Heart right ventricle (tissue), 16 donors: ENCODE measurements around the gene SLIT3. TPM values are rescaled to one million over a fixed set of nuclear protein-coding genes. Genes with fewer than 3 reads are reported as not detected.
A peak's percentile ranks its signal among the peaks of the same experiment; 100 is the strongest.

Experiments used
- ATAC-seq, 8 donors: fragments of 200-7000 bp; cut with Tn5 transposase; one replicate each; pipeline ENCODE4 v1.9.1; 2020; ENCODE audit warnings: mild to moderate bottlenecking in 8 of 8, moderate library complexity in 8 of 8, moderate number of reproducible peaks in 1 of 8
- DNase-seq, 2 donors: peaks; one replicate each; pipeline ENCODE4 v3.0.0-alpha.2; 2020
- H3K27ac ChIP-seq, 10 donors: fragments of 200-600 bp; sonication (generic) in 2 of 10; one replicate each; pipeline versions ENCODE4 v1.5.0 to v1.8.0; 2020 to 2022; ENCODE audit warnings: mild to moderate bottlenecking in 3 of 10
- H3K27me3 ChIP-seq, 7 donors: fragments of 200-600 bp; one replicate each; pipeline ENCODE4 v1.8.0; 2021 to 2022; ENCODE audit warnings: mild to moderate bottlenecking in 2 of 7
- H3K36me3 ChIP-seq, 9 donors: fragments of 200-600 bp; sonication (generic) in 1 of 9; one replicate each; pipeline versions ENCODE4 v1.5.0 to v1.8.0; 2020 to 2022; ENCODE audit warnings: mild to moderate bottlenecking in 2 of 9
- H3K4me1 ChIP-seq, 9 donors: fragments of 200-600 bp; sonication (generic) in 1 of 9; one replicate each; pipeline versions ENCODE4 v1.5.0 to v1.8.0; 2020 to 2022; ENCODE audit warnings: mild to moderate bottlenecking in 4 of 9
- H3K4me3 ChIP-seq, 10 donors: fragments of 200-600 bp; sonication (generic) in 2 of 10; one replicate each; pipeline versions ENCODE4 v1.5.0 to v1.8.0; 2020 to 2022; ENCODE audit warnings: mild to moderate bottlenecking in 7 of 10, moderate library complexity in 2 of 10
- H3K9me3 ChIP-seq, 11 donors: fragments of 200-600 bp in 10 of 11; sonication (generic) in 2 of 11; one replicate each; pipeline versions ENCODE4 v1.5.0 to v1.8.0; 2013 to 2022; ENCODE audit warnings: mild to moderate bottlenecking in 2 of 11, control low read depth in 1 of 11, moderate library complexity in 1 of 11
- WGBS, 2 donors: extraction: QIAGEN DNeasy Blood & Tissue Kit; methylation state at CpG; one replicate each; pipeline ENCODE4 v1.1.7; 2013; ENCODE audit warnings: inconsistent platforms in 1 of 2; 5-methylcytosine and 5-hydroxymethylcytosine counted together
- intact Hi-C, 10 donors: fragments of 100-400 bp; cut with DNase I; formaldehyde crosslinking; loops; one replicate each; pipeline versions ENCODE4 v1.11.1 to v1.14.2; 2022
- polyA plus RNA-seq, 2 donors: library from polyadenylated mRNA; stranded (reverse); fragments of 200-250 nt; gene quantifications; one replicate each; pipeline ENCODE4 v1.2.3, GENCODE V29; 2013
- total RNA-seq, 10 donors: library from RNA; stranded (reverse); fragmentation: NEBNext Ultra II Directional in 3 of 10; extraction: Animal tissue kit (Norgen Biotek cat#: 25700) in 3 of 10; gene quantifications; one replicate each; pipeline versions ENCODE4 v1.2.1 to v1.2.4, GENCODE V29; 2021 to 2023
- TF ChIP-seq, protein P1 (sequence below), 9 donors: fragments of 200-600 bp; sonication (generic) in 2 of 9; IDR thresholded peaks; one replicate each; pipeline versions ENCODE4 v1.5.0 to v1.8.0; 2021 to 2022; ENCODE audit warnings: antibody characterized with exemption in 9 of 9, mild to moderate bottlenecking in 5 of 9, moderate library complexity in 1 of 9
- donor health status: Arrhythmogenic right ventricular cardiomyopathy.
- donor health status: ischemic (EF 13 %, LVEDD 7.1; RV severe dilation, severe dysfunction).
- donor health status: healthy with polysubstance abuse.
- donor health status: DM: no; HTN: yes; CAD: no.
- donor health status: DM: no; HTN: no; CAD: no.
- donor health status: ischemic (EF 25% LVEDD 6.9; RV normal size, moderate dysfunction).
- donor health status: ischemic (EF 25% LVEDD 5.7; RV mildly dilated, moderate dysfunction).
- donor health status: healthy.
- donor health status: DM: yes; HTN: yes; CAD: no.
- donor health status: Ischemic cardiomyopathy.
- donor health status: ischemic (EF 35%, LVEDD 5.7; RV mildly dilated, moderate dysfunction).
- donor health status: nonischemic (EF 11% LVEDD 7.7; RV severe dilation, severe dysfunction).
- donor health status: DM: yes; HTN: yes; CAD: no.
- donor health status: PGD.
- donor health status: ischemic (EF 29% LVEDD 5.4; RV normal size, mild dysfunction).
- donor health status: nonischemic (EF 23%, LVEDD 6.1; RV moderate dilation, normal function).

SLIT3 gene
- total and polyA plus RNA-seq, 12 donors = 2.0 to 29.2 (median 12.1) TPM

DNA sequence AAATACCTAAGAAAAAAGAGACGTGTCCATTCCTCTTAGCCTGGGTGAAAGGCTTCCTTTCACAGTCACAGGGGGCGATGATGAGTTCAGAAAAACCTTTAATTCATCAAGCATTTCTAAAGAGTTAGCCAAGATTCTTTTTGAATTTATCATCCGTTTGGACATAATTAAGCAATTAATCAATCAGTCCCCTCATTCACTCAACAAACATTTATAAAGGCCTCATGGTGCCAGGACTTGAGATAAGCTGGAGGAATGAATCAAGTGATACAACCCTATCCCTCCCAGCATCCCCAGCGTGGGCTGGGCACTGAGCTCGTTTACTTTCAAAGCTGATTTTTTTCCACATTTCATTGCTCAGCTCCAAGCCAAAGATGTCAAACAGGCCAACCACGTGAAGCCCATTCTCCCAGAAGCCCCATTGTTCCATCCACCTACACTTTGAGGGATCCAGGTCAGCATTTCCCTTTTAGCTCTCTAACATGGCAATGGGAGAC is 140.5 kb downstream of the SLIT3 start:
- Histone ChIP-seq H3K36me3 (no peaks in the 10 kb centered on the region), H3K4me1 (peaks cover 0 to 22% (median 11%) of the 10 kb centered on the region in 9 donors), H3K27me3 (no peaks in the 10 kb centered on the region), H3K9me3 (peaks cover 0 to 32% (median 17%) of the 10 kb centered on the region in 11 donors), H3K4me3 (no peak overlapping the region), H3K27ac (peak overlapping the region in 2 of 10 donors; percentile 26 to 58)
- DNase-seq = no peak
- intact Hi-C loops = no loop called here
- ATAC-seq = peak in 1 of 8 donors; percentile 18
- TF ChIP-seq, protein P1, sequence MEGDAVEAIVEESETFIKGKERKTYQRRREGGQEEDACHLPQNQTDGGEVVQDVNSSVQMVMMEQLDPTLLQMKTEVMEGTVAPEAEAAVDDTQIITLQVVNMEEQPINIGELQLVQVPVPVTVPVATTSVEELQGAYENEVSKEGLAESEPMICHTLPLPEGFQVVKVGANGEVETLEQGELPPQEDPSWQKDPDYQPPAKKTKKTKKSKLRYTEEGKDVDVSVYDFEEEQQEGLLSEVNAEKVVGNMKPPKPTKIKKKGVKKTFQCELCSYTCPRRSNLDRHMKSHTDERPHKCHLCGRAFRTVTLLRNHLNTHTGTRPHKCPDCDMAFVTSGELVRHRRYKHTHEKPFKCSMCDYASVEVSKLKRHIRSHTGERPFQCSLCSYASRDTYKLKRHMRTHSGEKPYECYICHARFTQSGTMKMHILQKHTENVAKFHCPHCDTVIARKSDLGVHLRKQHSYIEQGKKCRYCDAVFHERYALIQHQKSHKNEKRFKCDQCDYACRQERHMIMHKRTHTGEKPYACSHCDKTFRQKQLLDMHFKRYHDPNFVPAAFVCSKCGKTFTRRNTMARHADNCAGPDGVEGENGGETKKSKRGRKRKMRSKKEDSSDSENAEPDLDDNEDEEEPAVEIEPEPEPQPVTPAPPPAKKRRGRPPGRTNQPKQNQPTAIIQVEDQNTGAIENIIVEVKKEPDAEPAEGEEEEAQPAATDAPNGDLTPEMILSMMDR (IDR thresholded peaks at IDR 0.05) = peak in 2 of 9 donors; percentile 10 to 19
- 72 to 76% methylated on average over 6 of the region's 6 CpGs for WGBS, 2 donors

DNA sequence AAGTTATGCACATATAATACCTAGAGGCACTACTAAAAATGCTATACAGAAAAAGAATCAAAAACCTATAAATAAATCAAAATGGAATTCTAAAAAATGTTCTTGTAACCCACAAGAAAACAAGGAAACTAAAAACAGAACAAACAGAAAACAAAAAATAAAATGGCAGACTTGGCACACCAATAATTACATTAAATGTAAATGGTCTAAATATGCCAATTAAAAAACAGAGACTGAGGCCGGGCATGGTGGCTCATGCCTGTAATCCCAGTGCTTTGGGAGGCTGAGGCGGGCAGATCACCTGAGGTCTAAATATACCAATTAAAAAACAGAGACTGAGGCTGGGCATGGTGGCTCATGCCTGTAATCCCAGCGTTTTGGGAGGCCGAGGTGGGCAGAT is 142.2 kb downstream of the SLIT3 start:
- no peak overlapping the region for H3K4me3 ChIP-seq
- H3K27ac ChIP-seq = no peak overlapping the region
- peaks cover 0 to 32% (median 17%) of the 10 kb centered on the region in 11 donors for H3K9me3 ChIP-seq
- H3K27me3 ChIP-seq = no peaks in the 10 kb centered on the region
- no peak for DNase-seq
- H3K4me1 ChIP-seq = peaks cover 0 to 22% (median 11%) of the 10 kb centered on the region in 9 donors
- WGBS, 2 donors = 98 to 99% methylated on average over 4 of the region's 4 CpGs
- intact Hi-C loops = no loop called here
- H3K36me3 ChIP-seq = no peaks in the 10 kb centered on the region
- no peak for ATAC-seq
- TF ChIP-seq, protein P1 (IDR thresholded peaks at IDR 0.05) = no peak

- H3K27ac ChIP-seq = no peak overlapping the region
- no peak overlapping the region for H3K4me3 ChIP-seq
- no peaks in the 10 kb centered on the region for H3K27me3 ChIP-seq
- H3K9me3 ChIP-seq = peaks cover 0 to 32% (median 17%) of the 10 kb centered on the region in 11 donors
- ATAC-seq = no peak
- intact Hi-C loops = no loop called here
- no peaks in the 10 kb centered on the region for H3K36me3 ChIP-seq
- TF ChIP-seq, protein P1 (IDR thresholded peaks at IDR 0.05) = no peak
- no peak for DNase-seq
- peaks cover 0 to 22% (median 11%) of the 10 kb centered on the region in 9 donors for H3K4me1 ChIP-seq
- WGBS, 2 donors = 83 to 92% methylated on average over 1 of the region's 1 CpG
Measured at GRCh38 chr5:169157064-169157463, 143.9 kb downstream of the SLIT3 start.

- DNase-seq (no peak), ATAC-seq (no peak)
- no peaks in the 10 kb centered on the region for H3K36me3 ChIP-seq
- 84% methylated on average over 2 of the region's 2 CpGs for WGBS, 2 donors
- no peak overlapping the region for H3K4me3 ChIP-seq
- no peak overlapping the region for H3K27ac ChIP-seq
- H3K4me1 ChIP-seq = peaks cover 0 to 7% (median 0%) of the 10 kb centered on the region in 9 donors
- TF ChIP-seq, protein P1 (IDR thresholded peaks at IDR 0.05) = no peak
- H3K27me3 ChIP-seq = no peaks in the 10 kb centered on the region
- H3K9me3 ChIP-seq = peaks cover 0 to 27% (median 17%) of the 10 kb centered on the region in 11 donors
- intact Hi-C loops = no loop called here
Measured at GRCh38 chr5:169154679-169155078, 146.3 kb downstream of the SLIT3 start.
